G401 (cell line): Measurements from ENCODE around the gene DNAJC5. TPM values are rescaled to one million over a fixed set of nuclear protein-coding genes. Genes with fewer than 3 reads are reported as not detected.
"Not testable (repeated sequence)": the region's sequence is repeated elsewhere in the genome, so short reads cannot be mapped to it uniquely, and the experiment has no call there.

Experiments
- DNase-seq: peaks from one replicate; pipeline ENCODE4 v3.0.0-alpha.2; 2015; ENCODE audit warnings: low spot score
- in situ Hi-C: cut with HindIII; loops from 2 replicates; pipeline ENCODE4 v1.10.0; 2016; ENCODE audit warnings: low sequenced_read_pairs, mixed read lengths
- total RNA-seq: library from RNA; depleted of rRNA; stranded (reverse); fragments of >200 nt; shearing (Covaris generic); gene quantifications from 2 replicates; pipeline ENCODE4 v1.2.3, GENCODE V29; 2014

Gene DNAJC5
- total RNA-seq, 1 experiment from 2014 or later: 43.6 TPM

DNA sequence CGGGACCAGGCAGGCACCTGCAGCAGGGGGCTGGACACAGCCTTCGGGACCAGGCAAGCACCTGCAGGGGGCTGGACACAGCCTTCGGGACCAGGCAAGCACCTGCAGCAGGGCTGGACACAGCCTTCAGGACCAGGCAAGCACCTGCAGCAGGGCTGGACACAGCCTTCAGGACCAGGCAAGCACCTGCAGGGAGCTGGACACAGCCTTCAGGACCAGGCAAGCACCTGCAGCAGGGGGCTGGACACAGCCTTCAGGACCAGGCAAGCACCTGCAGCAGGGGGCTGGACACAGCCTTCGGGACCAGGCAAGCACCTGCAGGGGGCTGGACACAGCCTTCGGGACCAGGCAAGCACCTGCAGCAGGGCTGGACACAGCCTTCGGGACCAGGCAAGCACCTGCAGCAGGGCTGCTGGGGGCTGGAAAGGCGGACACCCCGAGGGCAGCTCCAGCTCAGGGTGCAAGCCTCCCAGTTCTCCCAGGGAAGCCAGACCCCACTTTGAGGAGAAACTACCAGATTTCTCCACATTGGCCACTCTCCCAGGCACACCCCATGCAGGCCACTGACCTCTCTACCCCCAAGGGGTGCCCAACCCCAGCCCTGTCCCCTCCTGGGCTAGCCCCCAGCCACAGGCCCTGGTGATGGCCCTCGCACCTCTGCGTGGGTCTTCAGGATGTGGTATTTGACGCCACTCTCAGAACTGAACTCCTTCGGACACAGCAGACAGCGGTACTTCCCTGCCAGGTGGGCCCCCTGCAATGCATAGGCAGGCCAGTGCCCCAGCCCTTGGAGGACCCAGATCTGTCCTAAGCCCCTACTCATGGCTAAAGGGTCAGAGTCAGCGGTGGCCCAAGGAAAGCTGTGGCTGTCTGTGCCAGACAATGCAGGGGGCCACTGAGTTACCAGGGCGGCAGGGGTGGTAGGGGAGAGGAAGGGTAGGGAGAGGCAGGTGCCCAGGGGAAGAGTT lies 66.0 kb downstream of the DNAJC5 start:
- in situ Hi-C loops, DNase-seq: not testable (repeated sequence)

DNA sequence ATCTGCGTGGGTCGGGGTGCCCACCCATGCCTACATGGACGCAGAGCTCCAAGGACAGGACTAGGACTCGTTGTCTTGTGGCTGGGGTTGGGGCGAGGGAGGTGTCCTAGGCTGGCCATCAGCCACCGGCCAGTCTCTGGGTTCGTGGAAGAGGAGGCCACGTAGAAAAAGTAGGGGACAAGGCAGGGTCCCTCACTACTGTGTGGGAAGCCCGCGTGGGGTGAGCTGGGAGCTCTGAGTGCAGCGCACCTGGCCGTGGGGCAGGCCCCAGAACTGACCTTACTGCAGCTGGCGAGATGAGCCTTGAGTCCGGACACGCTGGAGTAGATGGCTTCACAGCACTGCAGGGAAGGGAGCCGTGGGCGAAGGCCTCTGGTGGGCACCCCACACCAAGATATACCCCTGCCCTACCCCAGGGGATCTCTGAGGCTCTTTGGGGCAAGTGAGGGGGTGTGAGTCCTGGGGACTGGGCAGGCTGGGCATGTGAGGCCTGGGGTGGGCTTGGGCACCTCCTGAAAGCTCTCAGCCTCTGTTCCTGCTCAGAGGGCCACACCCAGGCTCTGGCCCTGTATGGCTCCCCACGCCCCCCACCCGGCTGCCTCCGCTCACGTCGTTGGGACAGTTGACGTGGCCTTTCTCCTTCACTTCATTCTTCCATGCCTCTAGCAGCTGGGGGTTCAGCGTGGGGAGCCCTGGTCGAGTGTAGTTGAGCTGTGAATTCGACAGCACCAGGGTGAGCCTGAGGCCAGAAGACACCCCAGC lies 66.9 kb downstream of the DNAJC5 start:
- in situ Hi-C loops: no loop called here
- no peak for DNase-seq

DNA sequence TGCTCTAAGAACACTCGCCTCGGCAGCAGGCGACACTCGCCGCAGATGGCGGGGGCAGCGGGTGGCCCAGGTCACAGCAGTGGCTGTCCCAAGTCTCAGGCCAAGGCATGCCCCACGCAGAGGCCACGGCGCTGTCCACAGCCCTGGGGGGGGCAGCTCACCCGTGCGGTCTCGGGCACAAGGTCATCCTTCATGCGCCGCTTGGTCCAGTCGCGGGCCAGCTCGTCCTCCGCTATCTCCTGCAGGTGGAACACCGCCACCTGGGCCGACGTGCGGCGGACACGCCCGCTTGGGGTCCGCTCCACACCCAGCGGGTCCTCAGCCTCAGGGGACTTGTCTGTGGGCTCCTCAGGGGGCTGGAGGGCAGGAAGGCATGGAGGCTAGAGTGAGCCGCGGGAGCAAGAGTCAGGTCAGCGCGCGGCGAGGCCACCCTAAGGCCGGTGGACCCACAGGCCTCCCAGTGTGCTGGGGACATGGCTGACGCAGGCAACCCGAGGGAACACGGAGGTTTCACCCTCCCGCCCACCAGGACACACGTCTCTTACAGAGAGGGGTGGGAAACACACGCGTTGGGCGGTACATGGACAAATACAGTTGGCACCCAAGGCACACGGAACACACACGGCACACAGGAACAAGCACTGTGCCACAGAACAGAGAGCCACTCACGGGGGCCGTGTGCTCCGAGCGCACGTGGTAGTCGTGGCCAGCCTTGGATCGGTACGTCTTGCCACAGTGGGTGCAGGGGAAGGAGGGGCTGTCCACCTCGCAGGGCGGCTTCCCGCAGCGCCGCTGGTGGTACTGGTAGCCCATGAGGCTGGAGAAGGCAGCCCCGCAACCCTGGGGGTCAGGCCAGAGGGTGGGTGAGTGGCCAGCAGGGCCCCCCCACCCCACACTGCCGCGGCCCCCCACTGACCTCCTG lies 67.8 kb downstream of the DNAJC5 start:
- in situ Hi-C loops: no loop called here
- no peak for DNase-seq

DNA sequence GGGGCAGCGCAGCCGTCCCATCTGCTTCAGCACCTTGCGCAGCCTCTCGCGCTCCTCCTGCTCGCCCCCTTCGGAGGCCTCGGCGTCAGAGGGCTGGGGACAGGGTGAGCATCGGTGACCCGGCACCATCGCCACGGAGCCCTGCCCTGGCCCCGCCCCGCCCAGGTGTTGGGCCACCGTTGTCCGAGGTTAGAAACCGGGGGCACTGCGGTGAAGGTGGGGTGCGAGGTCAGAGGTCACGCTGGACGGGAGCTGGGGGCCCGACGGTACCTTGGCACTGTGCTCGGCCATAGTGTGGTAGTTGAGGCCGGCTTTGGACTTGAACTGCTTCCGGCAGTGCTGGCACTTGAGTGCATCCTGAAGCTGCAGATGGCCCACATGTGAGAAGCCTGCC lies 68.4 kb downstream of the DNAJC5 start:
- DNase-seq: no peak
- in situ Hi-C loops: no loop called here

DNA sequence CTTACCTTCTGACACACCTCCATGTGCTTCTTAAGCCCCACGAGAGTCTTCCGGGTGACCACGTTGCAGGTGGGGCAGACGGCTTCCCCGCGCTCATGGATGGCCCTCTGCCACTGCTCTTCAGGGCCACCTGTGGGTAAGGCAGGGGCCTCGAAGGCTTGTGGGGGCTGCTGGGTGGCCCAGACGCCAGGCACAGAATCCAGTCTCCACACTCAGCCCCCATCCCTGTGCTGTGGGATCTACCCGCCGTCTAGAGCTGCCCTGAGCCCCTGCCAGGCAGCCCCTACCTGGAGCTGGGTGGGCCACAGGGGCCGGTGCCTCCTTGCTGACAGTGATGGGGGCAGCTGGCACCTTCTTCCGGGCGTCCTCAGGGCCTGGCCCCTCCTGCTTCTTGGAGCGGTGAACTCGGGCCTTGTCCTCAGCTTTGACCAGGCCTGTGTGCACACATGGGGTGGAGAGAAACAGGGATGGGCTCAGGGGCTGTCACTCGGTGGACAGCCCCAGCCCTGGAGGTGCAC lies 68.9 kb downstream of the DNAJC5 start:
- in situ Hi-C loops: no loop called here
- no peak for DNase-seq

DNA sequence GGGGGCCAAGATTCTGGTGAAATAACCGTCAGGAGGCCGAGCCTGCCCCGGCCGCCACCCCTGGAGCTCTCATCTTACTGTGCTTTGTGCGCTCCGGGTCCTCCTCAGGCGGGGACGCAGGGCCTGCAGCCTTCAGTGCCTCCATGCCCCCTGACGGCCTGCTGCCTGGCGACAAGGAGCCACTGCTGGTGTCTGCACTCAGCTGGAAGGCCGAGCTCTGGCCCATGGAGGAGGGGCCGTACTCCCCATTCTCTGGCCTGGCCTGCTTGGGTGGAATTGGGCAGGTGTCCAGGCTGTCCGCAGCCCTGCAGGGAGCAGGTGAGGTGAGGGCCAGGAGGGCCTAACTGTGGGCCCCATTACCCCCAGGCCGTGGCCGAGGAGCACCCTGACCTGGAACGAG lies 69.5 kb downstream of the DNAJC5 start:
- in situ Hi-C loops: no loop called here
- DNase-seq: no peak

DNA sequence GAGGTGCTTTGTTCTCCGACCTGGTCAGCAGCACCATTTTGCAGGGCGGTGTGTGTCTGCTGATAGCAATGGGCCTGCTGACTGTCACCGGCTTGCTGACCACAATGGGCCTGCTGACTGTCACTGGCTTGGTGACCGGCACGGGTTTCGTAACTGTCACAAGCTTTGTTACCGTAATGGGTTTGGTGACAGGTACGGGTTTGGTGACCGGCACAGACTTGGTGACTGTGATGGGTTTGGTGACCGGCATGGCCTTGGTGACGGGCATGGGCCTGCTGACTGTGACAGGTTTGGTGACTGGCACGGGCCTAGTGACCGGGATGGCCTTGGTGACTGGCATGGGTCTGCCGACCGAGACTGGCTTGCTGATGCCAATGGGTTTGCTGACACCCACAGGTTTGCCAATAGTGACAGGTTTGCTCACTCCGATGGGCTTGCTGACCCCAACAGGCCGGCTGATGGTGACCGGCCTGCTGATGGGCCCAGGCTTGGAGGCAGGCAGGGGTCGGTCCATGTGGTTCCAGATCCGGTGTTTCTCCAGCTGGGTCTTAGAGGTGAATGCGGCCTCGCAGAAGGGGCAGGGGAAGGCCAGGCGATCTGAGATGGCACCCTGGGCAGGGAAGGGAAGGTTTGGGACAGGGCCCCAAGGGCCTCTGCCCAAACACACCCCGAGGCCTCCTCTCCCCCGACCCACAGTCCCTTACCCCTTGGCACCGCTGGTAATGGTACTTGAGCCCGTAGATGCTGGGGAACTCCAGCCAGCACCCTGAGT lies 71.4 kb downstream of the DNAJC5 start:
- in situ Hi-C loops: no loop called here
- DNase-seq: no peak

DNA sequence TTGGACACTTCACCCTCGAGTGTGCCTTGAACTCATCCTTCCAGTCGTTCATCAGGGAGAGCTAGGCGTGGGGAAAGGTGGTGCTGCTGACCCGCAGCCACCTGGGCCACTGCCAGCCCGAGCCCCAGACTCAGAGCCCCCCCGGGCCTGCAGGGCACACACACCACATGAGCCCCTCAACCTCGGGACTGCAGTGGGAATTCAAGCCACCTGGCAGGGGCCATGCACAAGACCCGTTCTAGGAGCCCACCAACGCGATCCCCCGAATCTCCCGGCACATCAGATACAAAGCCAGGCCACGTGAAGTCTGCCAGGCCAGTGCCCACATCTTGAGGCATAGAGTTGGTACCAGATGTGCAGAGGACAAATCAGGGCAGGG lies 72.0 kb downstream of the DNAJC5 start:
- in situ Hi-C loops: no loop called here
- DNase-seq: no peak

DNA sequence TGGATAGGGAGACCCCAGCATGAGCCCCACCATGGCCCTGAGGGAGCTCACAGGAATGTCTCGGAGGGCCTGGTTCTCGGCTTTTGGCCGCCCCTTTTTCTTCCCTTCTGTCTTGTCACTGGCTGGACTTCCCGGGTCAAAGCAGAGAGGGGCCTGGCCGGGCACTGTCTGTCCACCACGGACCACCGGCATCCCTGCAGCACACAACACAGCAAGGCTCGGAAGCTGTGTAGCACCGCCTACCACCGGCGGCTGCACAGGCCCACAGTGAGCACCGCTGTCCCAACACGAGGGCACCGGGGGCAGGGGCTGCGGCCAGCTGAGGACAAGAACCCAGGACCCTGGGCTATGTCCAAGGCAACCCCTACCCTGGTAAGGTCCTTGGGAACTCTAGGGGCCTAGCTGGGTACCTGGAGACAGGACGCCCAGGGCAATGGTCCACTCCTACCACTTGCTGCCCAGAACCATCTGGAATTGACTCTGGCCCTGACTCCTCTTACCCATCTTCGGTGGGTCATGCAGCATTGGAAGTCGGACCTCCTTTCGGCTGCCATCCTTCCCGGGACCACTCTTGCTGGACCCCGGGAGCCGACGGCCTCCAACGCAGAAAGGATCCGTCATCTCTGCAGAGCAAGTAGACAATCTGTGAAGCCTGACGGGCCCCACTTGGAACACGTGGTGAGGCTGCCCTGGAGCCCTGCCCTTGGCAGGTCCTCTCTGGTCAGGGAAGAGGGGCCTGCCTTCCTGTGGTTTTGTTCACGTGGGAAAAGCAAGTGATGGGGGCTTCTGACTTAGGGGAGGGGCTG lies 72.6 kb downstream of the DNAJC5 start:
- in situ Hi-C loops: no loop called here

DNA sequence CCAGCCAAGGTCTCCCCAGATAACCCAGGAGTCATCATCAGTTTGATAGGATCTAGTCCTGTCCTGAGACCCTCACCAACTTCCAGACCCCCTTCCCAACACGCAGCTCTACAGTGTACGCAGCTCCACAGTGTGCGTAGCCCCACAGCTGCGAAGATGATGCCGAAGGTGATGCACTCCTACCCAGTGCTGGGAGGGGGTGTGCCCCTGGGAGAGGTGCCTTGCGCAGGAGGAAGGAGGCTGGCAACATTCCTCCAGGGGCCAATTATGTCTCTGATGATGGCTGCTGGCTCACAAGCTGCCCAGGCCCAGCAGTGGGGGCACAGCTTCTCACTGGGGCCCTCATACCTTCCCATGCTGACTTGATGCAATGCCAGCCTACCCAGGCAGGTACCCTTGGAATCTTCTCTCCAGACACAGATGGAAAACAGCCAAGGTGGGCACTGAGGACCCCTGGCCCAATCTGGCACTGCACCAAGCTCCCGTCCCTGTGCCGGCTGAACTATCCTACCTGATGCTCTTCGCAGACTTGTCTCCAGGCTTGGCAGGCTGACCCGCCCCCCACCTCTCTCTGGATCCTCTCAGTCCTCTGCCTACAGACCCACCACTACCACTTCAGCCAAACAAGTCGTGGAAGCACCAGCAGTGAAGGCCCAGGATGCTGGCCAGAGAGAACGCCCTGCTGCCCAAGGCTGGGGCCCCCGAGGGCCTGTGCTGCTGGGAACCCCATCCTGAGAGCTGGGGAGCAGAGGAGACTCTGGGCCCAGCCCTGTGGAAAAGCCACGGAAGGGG lies 73.4 kb downstream of the DNAJC5 start:
- DNase-seq: no peak
- in situ Hi-C loops: no loop called here

More for the DNA sequence above, 72.6 kb downstream of the DNAJC5 start:
- DNase-seq: no peak

DNA sequence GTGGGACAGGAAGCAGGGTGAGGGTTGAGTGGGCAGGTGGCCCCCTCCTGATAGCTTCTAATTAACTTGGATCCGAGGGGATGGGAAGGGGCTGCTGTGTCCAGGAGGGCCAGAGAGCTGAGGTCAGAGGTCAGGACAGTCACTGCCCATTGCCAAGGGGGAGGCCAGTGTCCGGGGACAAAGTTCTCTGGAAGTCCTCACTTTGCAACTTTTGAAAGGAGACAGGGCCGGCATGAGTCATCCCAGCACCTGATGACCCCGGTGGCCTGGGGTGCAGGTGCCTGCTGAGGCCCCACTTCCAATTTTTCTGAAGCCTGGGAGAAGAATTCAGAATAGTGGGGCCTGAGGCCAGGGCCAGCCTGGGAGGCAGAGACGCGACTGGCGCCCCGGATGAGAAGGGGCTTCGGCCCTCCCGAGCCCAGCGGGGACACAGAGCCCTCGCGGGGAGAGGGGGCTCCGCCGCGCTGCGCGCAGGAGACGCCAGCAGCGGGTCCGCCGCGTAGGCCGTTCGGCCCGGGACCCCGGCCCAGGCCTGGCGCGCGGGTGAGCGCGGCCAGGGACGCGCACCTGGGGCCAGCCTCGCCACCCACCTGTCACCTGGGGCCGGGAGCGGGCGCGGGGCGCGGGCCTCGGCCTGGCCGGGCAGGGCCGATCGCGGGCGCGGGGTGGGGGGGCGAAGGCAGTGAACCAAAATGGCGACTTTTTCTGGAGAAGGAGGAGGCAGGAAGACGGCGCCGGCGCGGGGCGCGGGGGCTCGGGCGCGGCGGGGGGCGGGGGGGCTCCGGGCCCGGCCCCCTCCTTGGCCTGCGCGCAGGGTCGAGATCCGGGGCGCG lies 74.2 kb downstream of the DNAJC5 start:
- no peak for DNase-seq
- in situ Hi-C loops: no loop called here

DNA sequence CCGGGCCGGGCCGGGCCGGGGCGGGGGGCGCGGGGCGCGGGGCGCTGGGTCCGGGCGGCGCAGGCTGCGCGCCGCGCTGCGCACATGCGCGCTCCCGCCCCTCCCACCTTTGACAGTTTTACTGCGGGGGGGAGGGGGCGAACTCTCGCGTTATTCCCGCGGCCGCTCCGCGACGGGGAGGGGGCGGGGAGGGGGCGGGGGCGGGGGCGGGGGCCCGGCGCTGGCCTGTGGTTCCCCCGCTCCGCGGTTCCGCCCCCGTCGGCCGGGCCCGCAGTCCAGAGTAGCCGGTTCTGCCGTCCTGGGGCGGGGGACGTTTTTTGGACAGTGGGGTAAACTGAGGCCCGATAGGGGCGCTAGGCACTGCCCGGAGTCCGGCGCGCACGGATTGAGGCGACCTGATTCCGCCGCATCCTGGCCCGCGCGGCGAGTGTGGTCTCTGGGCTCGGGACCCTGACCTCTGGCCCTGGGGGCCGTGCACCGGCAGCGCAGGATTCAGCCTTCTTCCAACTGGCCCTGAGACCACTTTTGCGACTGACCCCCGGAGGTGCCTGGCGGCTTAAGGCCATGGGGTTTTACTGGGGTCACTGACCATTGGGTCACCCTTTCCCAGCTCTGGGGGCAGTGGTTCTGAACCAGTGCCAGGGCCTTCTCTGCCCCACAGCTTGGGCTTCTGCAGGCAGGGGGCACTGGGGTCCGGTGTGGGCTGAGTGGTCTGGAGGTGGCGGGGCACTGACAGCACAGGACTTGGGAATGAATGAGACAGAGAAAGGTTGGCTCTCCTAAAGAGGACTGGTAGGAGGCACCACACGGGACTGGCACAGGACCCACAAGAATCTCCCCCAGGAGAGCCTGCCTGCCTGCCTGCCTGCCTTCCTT lies 75.2 kb downstream of the DNAJC5 start, which contains the start of gene ZNF512B:
ZNF512B (minus strand) TSS at position 93 of the 876 bp plus-strand sequence. CDS start 1,980 bp downstream, outside the sequence.
- in situ Hi-C loops: no loop called here
- peak; percentile 49 for DNase-seq

DNA sequence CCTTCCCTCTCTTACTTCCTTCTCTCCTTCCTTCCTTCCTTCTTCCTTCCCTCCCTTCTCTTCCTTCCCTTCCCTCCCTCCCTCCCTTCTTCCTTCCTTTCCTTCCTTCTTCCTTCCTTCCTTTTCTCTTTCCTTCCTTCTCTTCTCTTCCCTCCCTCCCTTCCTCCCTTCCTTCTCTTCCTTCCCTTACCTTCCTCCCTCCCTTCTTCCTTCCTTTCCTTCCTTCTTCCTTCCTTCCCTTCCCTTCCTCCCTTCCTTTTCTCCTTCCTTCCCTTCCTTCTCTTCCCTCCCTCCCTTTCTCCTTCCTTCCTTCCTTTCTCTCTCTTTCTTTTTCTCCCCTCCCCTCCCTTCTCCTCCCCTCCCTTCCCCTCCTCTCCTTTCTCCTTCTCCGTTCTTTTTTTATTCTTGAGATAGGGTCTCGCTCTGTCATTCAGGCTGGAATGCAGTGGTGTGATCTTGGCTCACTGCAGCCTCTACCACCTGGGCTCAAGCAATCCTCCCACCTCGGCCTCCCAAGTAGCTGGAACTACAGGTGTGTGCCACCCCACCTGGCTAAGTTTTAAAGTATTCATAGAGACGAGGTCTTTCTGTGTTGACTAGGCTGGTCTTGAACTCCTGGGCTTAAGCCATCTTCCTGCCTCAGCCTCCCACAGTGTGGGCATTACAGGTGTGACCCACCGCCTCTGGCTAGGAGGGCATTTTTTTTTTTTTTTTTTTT lies 75.9 kb downstream of the DNAJC5 start:
- in situ Hi-C loops: no loop called here

DNA sequence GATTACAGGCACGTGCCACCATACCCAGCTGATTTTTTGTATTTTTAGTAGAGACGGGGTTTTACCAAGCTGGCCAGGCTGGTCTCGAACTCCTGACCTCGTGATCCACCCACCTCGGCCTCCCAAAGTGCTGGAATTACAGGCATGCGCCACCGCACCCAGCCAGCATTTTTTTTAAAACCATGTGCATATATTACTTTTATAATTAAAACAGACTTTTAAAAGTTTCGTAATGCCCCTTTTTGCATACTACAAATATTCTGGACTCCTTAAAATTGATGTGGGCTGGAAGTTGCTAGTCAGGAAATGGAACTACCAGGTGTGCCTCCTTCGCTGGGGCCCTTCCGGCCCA lies 77.0 kb downstream of the DNAJC5 start:
- DNase-seq, in situ Hi-C loops: not testable (repeated sequence)

More for the DNA sequence above, 75.9 kb downstream of the DNAJC5 start:
- DNase-seq: no peak
